GM06990 (cell line): ENCODE results near the gene NT5E.

Experiments used
- DNase-seq: peaks from one replicate; pipeline ENCODE4 v3.0.0-alpha.2; 2011; ENCODE audit not compliant: insufficient read length; ENCODE audit errors: extremely low read depth
- H3K27me3 ChIP-seq: replicated peaks from 2 replicates; pipeline ENCODE4 v1.6.0; 2011; ENCODE audit warnings: low read length; ENCODE audit not compliant: control insufficient read depth, insufficient read depth
- H3K36me3 ChIP-seq: 2 replicates; pipeline ENCODE4 v1.5.1; 2011; ENCODE audit warnings: low read length; ENCODE audit not compliant: control insufficient read depth, insufficient read depth
- H3K4me3 ChIP-seq: replicated peaks from 2 replicates; pipeline ENCODE4 v1.5.1; 2011; ENCODE audit warnings: low read depth, mild to moderate bottlenecking, control low read depth, low read length
- TF ChIP-seq, protein P1 (sequence below): IDR thresholded peaks from 2 replicates; pipeline ENCODE4 v1.5.1; 2011; ENCODE audit warnings: low read length, control low read depth, mild to moderate bottlenecking, inconsistent platforms; ENCODE audit not compliant: insufficient read depth, poor library complexity, severe bottlenecking

Gene NT5E

DNA sequence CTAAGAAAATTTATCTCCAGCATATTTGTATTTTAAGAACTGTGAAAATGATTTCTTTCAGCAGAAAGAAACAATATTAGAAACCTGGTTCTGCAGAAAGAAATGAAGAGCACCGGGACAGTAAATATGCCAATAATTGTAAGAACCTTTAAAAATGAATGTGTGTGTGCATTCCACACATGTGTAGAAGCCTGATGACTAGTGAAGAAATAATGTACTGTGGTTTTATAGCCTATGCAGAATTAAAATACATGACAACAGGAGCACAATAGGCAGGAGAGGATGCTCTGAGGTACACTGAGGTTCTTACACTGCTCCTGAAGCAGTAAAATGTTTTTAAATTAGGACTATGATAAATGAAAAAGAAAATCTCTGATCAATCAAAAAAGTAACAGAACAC lies 94.9 kb downstream of the NT5E start:
- Histone ChIP-seq H3K27me3 (no peaks in the 10 kb centered on the region), H3K4me3 (no peak overlapping the region), H3K36me3 (no peaks in the 10 kb centered on the region)
- TF ChIP-seq, protein P1, sequence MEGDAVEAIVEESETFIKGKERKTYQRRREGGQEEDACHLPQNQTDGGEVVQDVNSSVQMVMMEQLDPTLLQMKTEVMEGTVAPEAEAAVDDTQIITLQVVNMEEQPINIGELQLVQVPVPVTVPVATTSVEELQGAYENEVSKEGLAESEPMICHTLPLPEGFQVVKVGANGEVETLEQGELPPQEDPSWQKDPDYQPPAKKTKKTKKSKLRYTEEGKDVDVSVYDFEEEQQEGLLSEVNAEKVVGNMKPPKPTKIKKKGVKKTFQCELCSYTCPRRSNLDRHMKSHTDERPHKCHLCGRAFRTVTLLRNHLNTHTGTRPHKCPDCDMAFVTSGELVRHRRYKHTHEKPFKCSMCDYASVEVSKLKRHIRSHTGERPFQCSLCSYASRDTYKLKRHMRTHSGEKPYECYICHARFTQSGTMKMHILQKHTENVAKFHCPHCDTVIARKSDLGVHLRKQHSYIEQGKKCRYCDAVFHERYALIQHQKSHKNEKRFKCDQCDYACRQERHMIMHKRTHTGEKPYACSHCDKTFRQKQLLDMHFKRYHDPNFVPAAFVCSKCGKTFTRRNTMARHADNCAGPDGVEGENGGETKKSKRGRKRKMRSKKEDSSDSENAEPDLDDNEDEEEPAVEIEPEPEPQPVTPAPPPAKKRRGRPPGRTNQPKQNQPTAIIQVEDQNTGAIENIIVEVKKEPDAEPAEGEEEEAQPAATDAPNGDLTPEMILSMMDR, result no peak
- no peak for DNase-seq
